Hepatocyte (in vitro differentiated cells): ENCODE results near the gene MRTFB. TPM values are rescaled to one million over a fixed set of nuclear protein-coding genes. Genes with fewer than 3 reads are reported as not detected.
A peak's percentile ranks its signal among the peaks of the same experiment; 100 is the strongest.

Experiments
- DNase-seq: peaks from one replicate; pipeline ENCODE4 v3.0.0-alpha.2; 2016; ENCODE audit warnings: low spot score
- H2AFZ ChIP-seq: fragments of 200-600 bp; sonication (generic); 2 replicates; pipeline ENCODE4 v1.6.0; 2016; ENCODE audit warnings: antibody characterized with exemption, mild to moderate bottlenecking
- H3K27ac ChIP-seq: fragments of 200-600 bp; sonication (generic); 2 replicates; pipeline ENCODE4 v1.5.1; 2016; ENCODE audit warnings: mild to moderate bottlenecking
- H3K27me3 ChIP-seq: fragments of 200-600 bp; sonication (generic); 2 replicates; pipeline ENCODE4 v1.6.1; 2016
- H3K36me3 ChIP-seq: fragments of 200-600 bp; sonication (generic); replicated peaks from 2 replicates; pipeline ENCODE4 v1.5.1; 2016; ENCODE audit warnings: low read depth; ENCODE audit not compliant: insufficient read depth
- H3K4me1 ChIP-seq: fragments of 200-600 bp; sonication (generic); 2 replicates; pipeline ENCODE4 v1.5.1; 2016; ENCODE audit warnings: mild to moderate bottlenecking, moderate library complexity; ENCODE audit not compliant: insufficient read depth
- H3K4me2 ChIP-seq: fragments of 200-600 bp; sonication (generic); 2 replicates; pipeline ENCODE4 v1.6.0; 2016
- H3K4me3 ChIP-seq: fragments of 200-600 bp; sonication (generic); 2 replicates; pipeline ENCODE4 v1.5.1; 2016; ENCODE audit warnings: mild to moderate bottlenecking
- H3K79me2 ChIP-seq: fragments of 200-600 bp; sonication (generic); 2 replicates; pipeline ENCODE4 v1.6.0; 2017; ENCODE audit warnings: mild to moderate bottlenecking
- H3K9me2 ChIP-seq: fragments of 200-600 bp; sonication (generic); replicated peaks from 2 replicates; pipeline ENCODE4 v1.6.0; 2017; ENCODE audit warnings: mild to moderate bottlenecking; ENCODE audit not compliant: insufficient read depth
- H3K9me3 ChIP-seq: fragments of 200-600 bp; sonication (generic); 2 replicates; pipeline ENCODE4 v1.5.1; 2016; ENCODE audit warnings: low read depth, mild to moderate bottlenecking
- H4K20me1 ChIP-seq: fragments of 200-600 bp; sonication (generic); 2 replicates; pipeline ENCODE4 v1.6.0; 2016; ENCODE audit warnings: mild to moderate bottlenecking; ENCODE audit not compliant: insufficient read depth, poor library complexity, severe bottlenecking
- EZH2 ChIP-seq: fragments of 200-600 bp; sonication (generic); IDR thresholded peaks from 2 replicates; pipeline ENCODE4 v1.6.1; 2016; ENCODE audit warnings: antibody characterized with exemption, mild to moderate bottlenecking, borderline replicate concordance
- EZH2phosphoT487 ChIP-seq: fragments of 200-600 bp; sonication (generic); IDR thresholded peaks from one replicate; pipeline ENCODE4 v1.6.1; 2018; ENCODE audit warnings: antibody characterized with exemption, mild to moderate bottlenecking, low read depth, moderate library complexity; ENCODE audit not compliant: unreplicated experiment, severe bottlenecking
- WGBS: methylation state at CpG from one replicate; pipeline ENCODE4 v1.1.6; 2016; ENCODE audit warnings: low lambda C conversion rate; ENCODE audit errors: missing lambda C conversion rate; 5-methylcytosine and 5-hydroxymethylcytosine counted together
- polyA plus RNA-seq: library from polyadenylated mRNA; unstranded; fragments of >200 nt; fragmentation: Nextera tagmentation; extraction: Ambion mirVana; gene quantifications from 2 replicates; pipeline ENCODE4 v1.2.1, GENCODE V29; 2016
- total RNA-seq: library from RNA; depleted of rRNA; stranded (reverse); fragments of >200 nt; gene quantifications from 2 replicates; pipeline ENCODE4 v1.2.3, GENCODE V29; 2014
- TF ChIP-seq, protein P1 (sequence below): fragments of 200-600 bp; sonication (generic); IDR thresholded peaks from 2 replicates; pipeline ENCODE4 v1.5.1; 2016; ENCODE audit warnings: antibody characterized with exemption, mild to moderate bottlenecking; ENCODE audit not compliant: poor library complexity

Gene MRTFB
- total and polyA plus RNA-seq, 2 experiments from 2014 or later, result 10.9 to 27.9 TPM

DNA sequence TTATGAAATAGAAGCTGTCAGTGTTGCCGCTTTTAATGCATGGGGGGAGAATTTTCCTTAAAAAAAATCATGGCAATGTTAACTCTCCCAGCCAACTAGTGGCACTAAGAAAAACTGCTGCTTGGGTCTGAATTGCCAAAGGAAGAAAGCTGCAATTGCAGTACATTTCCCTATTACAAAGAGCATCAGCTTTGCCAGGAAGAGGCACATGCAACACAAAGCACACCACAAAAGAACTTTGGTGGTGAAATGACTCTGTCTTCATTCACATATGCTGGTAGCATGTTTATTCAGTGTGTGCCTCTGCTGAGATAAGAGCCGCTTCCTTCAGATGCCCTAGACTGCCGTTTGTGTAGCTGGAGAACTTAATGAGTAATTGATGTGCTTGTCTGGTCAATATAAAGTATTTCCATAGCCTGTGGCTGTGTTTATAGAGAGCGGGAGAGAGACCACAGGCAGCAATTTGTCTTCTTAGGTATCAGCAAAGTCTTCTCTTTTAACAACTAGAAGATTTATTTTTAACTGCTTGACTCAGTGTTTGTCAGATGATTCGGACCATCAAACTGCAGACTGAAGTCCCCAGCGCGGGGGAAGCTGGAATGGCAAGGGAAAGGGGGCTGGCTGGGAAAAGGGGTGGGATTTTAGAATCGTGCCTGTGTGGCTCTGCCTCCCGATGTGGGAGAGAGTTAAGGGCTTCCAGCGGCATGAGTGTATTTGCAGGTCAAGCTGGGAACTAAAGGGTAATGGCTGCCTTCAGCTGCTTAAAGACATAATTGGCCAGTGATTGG lies 115.1 kb downstream of the MRTFB start:
- Histone ChIP-seq H3K9me2 (no peaks in the 10 kb centered on the region), H3K4me3 (peak overlapping the region; percentile 19), H3K4me1 (peaks cover 31% of the 10 kb centered on the region), H3K4me2 (peak overlapping the region; percentile 77), H3K27ac (peak overlapping the region; percentile 10), H4K20me1 (no peaks in the 10 kb centered on the region), H2AFZ (peak overlapping the region; percentile 38), H3K9me3 (no peaks in the 10 kb centered on the region), H3K36me3 (no peaks in the 10 kb centered on the region), H3K27me3 (no peaks in the 10 kb centered on the region), H3K79me2 (peaks cover 27% of the 10 kb centered on the region)
- TF ChIP-seq, protein P1, sequence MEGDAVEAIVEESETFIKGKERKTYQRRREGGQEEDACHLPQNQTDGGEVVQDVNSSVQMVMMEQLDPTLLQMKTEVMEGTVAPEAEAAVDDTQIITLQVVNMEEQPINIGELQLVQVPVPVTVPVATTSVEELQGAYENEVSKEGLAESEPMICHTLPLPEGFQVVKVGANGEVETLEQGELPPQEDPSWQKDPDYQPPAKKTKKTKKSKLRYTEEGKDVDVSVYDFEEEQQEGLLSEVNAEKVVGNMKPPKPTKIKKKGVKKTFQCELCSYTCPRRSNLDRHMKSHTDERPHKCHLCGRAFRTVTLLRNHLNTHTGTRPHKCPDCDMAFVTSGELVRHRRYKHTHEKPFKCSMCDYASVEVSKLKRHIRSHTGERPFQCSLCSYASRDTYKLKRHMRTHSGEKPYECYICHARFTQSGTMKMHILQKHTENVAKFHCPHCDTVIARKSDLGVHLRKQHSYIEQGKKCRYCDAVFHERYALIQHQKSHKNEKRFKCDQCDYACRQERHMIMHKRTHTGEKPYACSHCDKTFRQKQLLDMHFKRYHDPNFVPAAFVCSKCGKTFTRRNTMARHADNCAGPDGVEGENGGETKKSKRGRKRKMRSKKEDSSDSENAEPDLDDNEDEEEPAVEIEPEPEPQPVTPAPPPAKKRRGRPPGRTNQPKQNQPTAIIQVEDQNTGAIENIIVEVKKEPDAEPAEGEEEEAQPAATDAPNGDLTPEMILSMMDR, result peak; percentile 38
- TF ChIP-seq EZH2phosphoT487, result no peak
- WGBS, result 8% methylated on average over 10 of the region's 10 CpGs
- DNase-seq, result peak; percentile 50

DNA sequence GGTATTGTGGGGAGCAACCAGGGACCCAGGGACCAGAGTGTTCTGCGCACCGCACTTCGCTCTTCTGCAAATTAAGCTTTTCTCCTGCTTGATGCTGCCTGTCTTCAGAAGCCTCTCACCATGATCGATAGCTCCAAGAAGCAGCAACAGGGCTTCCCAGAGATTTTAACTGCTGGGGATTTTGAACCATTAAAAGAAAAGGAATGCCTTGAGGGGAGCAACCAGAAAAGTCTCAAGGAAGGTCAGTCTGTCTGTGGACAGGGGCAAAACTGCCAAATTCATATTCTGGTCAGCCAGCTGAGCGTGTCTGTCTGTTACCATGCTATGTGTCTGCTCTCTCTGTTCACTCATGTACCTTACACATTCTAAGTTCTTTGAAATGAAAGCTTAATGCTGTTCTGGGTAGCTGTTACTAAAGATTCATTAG lies 115.7 kb downstream of the MRTFB start:
- H3K4me1 ChIP-seq, result peaks cover 25% of the 10 kb centered on the region
- no peaks in the 10 kb centered on the region for H4K20me1 ChIP-seq
- no peaks in the 10 kb centered on the region for H3K36me3 ChIP-seq
- peak overlapping the region; percentile 10 for H3K27ac ChIP-seq
- TF ChIP-seq EZH2phosphoT487 (no peak), EZH2 (no peak)
- TF ChIP-seq, protein P1, result no peak
- H3K9me3 ChIP-seq, result no peaks in the 10 kb centered on the region
- no peak for DNase-seq
- H3K79me2 ChIP-seq, result peaks cover 33% of the 10 kb centered on the region
- 45% methylated on average over 5 of the region's 5 CpGs for WGBS
- H3K4me2 ChIP-seq, result peak overlapping the region; percentile 77
- no peak overlapping the region for H2AFZ ChIP-seq
- peak overlapping the region; percentile 19 for H3K4me3 ChIP-seq
- H3K27me3 ChIP-seq, result no peaks in the 10 kb centered on the region
- H3K9me2 ChIP-seq, result no peaks in the 10 kb centered on the region

DNA sequence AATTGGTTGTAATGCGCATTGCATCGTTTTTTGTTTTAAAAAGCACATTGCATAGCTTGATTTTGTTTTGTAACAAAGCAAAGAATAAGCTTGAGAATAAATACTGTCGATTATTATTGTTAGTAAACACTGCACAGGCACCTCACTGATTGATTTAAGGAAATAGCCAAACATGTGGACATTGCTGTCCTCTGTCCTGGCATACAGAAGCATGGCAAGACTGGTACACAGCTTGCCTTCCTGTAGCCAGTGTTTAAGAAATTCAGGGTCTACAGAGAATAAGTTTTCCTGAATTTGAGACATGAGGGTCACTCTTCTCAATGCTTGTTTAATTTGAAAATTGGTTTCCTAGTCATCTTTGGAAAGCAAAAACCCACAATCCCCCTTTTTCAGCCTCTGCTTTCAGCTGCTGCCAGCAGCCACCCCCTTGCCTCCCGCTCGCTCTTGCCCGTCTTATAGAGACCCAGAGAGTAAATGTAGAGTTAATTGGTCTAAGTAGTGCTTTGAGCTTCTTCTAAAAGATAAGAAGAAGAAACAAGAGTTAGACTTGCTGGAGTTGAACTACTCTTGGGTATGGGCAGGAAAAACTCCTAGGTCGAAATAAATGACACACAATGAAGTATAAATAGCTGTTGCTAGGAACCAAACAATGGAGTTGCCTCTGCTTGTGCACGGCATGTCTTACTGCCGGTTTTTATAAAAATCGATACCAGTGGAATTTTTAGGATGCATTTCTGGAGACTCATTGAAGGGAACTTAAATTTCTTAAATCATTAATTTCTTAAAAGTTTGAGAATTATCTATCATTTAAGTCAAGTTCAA lies 116.6 kb downstream of the MRTFB start:
- Histone ChIP-seq H4K20me1 (no peaks in the 10 kb centered on the region), H3K9me2 (no peaks in the 10 kb centered on the region), H3K4me3 (no peak overlapping the region), H3K79me2 (peaks cover 39% of the 10 kb centered on the region), H3K4me2 (peak overlapping the region; percentile 77), H3K36me3 (no peaks in the 10 kb centered on the region), H3K27ac (no peak overlapping the region), H3K9me3 (no peaks in the 10 kb centered on the region), H3K27me3 (no peaks in the 10 kb centered on the region), H2AFZ (no peak overlapping the region), H3K4me1 (peaks cover 21% of the 10 kb centered on the region)
- WGBS, result 87% methylated on average over 10 of the region's 10 CpGs
- DNase-seq, result no peak
- no peak for TF ChIP-seq EZH2phosphoT487
- no peak for TF ChIP-seq EZH2
- TF ChIP-seq, protein P1, result no peak
